COLO668 (cell line): Measurements from ENCODE around the gene ACADSB.

Source experiments
- DNase-seq: peaks from one replicate; lab custom pipeline; 2025; ENCODE audit not compliant: unreplicated experiment; lab: John Stamatoyannopoulos, UW

The ACADSB gene

DNA sequence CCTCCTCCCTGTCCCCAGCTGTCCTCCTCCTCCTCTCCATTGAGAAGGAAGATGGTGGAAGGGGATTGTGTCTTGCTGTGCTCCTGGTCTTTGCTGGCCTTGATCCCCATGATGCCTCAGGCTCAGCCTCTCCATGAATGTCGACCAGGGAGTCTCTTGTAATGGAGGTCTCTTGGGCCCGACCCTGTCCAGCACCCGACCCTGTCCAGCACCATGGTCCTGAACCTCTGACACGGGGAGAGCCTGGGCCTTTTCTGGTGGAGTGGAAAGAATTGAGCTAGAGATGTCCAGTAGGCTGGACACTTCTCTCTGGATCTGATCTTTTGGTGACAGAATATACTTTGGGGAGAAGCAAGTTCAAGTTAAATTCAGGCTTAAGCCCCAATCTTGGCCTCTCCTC lies 84.7 kb downstream of the ACADSB start:
- no peak for DNase-seq

DNA sequence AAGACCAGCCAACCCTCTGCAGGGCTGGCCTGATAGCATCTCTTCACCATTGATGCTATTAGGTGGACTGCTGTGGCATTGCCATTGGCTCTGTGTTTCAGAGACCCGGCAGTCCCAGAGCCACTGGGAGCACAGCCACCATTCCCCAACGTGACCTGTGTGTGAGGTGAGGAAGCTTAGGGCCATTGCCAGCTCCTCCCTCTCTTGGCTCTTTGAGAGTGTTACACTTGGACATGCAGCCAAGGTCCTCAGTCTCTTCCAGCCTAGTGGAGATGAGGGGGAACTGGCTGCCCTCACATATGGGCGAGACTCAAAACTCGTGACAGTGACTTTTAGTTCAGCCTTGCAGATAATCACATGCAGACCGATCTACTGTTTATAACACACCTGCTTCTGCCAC lies 87.6 kb downstream of the ACADSB start:
- DNase-seq = no peak

DNA sequence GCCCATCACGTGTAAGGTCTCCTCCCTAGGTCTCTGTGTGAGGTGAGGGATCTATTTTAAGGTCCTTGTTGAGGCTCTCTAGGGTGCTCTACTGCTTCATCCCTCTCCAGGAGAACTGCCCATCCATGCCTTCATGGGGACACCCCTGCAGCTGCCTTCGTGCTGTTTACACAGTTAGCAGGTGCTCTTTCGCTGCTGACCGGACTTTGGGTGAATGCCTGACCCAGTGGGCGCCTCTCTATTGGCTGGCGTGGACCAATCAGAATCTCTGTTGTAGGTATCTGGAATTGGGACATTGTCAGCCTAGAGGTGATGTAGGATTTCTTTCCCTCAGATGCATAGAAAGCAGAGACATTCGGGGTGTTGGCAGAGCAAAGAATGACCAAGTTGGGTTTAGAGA lies 88.2 kb downstream of the ACADSB start:
- DNase-seq = peak; percentile 0

DNA sequence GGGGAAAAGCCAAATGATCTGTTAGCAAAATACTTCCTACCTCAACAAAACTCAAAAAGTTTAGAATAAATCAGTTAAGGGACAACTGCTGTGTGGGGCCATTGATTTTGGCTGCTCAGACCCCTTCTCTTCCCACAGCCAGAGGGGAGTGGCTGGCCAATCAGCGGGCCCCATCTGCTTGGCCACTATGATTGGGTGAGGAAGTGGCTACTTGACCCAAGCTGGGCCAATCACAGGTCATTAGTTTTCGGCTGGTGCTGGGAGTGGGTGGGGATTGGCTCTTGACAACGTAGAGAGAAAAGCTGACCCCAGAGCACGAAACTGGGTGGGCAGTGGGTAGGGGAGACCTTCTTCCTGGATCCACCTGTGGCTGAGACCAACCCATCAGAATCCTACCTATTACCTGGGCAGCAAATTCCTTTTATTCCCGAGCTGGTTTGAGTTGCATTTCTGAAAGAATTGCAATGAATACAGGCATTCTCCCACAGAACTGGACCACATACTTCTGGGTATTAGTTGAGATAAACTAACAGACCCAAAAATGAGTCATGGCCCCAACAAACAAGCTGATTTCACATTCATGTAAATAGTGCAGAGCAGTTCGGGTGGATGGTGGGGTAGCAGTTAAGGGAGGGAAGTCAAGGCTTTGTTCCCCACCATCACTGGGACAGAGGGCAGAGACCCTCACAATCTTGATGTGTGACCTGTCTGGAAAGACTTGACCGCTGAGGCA lies 91.4 kb downstream of the ACADSB start:
- DNase-seq = no peak

DNA sequence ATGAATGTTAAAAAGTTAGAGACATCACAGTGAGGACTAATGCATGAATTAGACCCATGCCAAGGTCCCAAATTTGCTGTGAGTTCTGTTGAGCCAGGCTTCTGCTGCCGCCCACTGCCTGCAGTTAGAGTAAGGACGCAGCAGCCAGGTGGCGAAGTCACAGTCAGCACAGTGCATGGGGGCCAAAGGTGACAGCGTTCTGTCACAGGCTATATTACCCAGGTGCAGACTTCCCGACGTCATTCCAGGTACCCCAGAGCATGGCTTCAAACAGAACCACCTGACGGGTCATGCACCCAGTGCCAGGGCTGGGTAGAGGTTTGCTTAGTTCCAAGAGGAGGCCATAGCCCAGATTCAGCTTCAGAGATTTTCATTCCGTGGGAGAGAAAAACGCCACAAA lies 93.1 kb downstream of the ACADSB start:
- DNase-seq = no peak

DNA sequence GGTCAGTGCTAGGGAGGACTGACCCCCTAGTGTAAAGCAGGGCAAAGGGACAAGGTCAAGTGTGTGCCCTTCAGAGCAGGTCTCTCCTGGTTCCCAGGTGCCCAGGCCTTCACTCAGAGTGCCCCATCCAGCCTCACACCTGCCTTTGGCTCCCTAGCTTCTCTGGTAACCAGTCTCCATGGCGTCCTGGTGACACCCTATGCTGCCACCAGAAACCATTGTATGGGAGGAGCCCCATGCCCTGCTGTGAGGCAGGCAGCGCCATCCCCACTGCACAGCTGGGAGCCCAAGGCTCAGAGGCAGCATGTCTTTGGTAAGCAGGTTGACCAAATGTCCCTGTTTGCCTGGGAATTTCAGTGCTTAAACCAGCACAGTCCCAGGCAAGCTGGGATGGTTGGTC lies 93.9 kb downstream of the ACADSB start:
- peak; percentile 7 for DNase-seq

DNA sequence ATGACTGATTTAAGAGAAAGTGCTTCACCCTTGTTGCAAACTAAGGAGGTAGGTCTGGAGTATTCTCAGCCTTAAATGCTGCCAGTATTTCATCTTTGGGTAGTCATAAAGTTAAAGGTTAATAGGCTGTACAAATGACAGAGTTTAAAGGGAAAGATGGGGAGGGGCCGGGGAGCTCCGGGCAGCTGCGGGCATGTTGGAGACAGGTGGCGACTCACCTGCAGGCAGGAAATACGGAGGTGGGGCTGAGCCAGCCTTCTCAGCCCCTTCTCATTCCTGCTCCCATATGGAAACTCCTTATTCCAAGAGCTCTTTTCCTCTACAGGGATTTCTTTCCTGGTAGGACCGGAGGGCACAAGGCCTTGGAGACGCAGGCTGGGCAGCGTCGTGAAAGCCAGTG lies 95.1 kb downstream of the ACADSB start:
- peak; percentile 2 for DNase-seq
